Activated CD4-positive, alpha-beta T cell treated with anti-CD3 and anti-CD28 coated beads, Interleukin-2, amount 50 U/mL, for 48 hours (primary cell): ENCODE results near the gene LGMN.
"Not testable (repeated sequence)": the region's sequence is repeated elsewhere in the genome, so short reads cannot be mapped to it uniquely, and the experiment has no call there.

ENCODE experiments used
- DNase-seq, 2 experiments: peaks; one replicate each; pipeline ENCODE4 v3.0.0-alpha.2; 2020

The LGMN gene

GRCh38 chr14:92692822-92693226, 55.6 kb downstream of the LGMN start:
- peak; percentile 26 to 32 for DNase-seq

GRCh38 chr14:92690171-92691011, 58.0 kb downstream of the LGMN start:
- DNase-seq: no peak

GRCh38 chr14:92688434-92689375, 59.7 kb downstream of the LGMN start:
- no peak for DNase-seq

GRCh38 chr14:92687681-92688433, 60.6 kb downstream of the LGMN start:
- no peak for DNase-seq

GRCh38 chr14:92686900-92687427, 61.5 kb downstream of the LGMN start:
- DNase-seq: peak; percentile 69 to 71

GRCh38 chr14:92686411-92686899, 62.0 kb downstream of the LGMN start:
- DNase-seq: no peak

GRCh38 chr14:92685784-92686355, 62.6 kb downstream of the LGMN start:
- no peak for DNase-seq

- DNase-seq: no peak
These were observed 63.4 kb downstream of the LGMN start for GRCh38 chr14:92684801-92685560.

GRCh38 chr14:92683041-92683440, 65.4 kb downstream of the LGMN start:
- DNase-seq: no peak

- peak; percentile 79 to 81 for DNase-seq
These were observed 67.4 kb downstream of the LGMN start for GRCh38 chr14:92680781-92681650.

- not testable (repeated sequence) for DNase-seq
These were observed 68.1 kb downstream of the LGMN start for GRCh38 chr14:92680330-92680729.

- no peak for DNase-seq
These were observed 69.2 kb downstream of the LGMN start for GRCh38 chr14:92679246-92679645.

- no peak for DNase-seq
These were observed 69.7 kb downstream of the LGMN start for GRCh38 chr14:92678766-92679165.

- DNase-seq: no peak
These were observed 70.5 kb downstream of the LGMN start for GRCh38 chr14:92677955-92678354.

- peak; percentile 75 to 86 for DNase-seq
These were observed 71.2 kb downstream of the LGMN start for GRCh38 chr14:92677087-92677668.

GRCh38 chr14:92676403-92677086, 71.9 kb downstream of the LGMN start:
- DNase-seq: no peak

GRCh38 chr14:92675976-92676375, 72.5 kb downstream of the LGMN start:
- DNase-seq: no peak

- DNase-seq: no peak
These were observed 73.0 kb downstream of the LGMN start for GRCh38 chr14:92675421-92675820.

GRCh38 chr14:92673601-92674150, 74.8 kb downstream of the LGMN start:
- DNase-seq: no peak
